ENCODE data around the gene NRG2. TPM values are rescaled to one million over a fixed set of nuclear protein-coding genes. Genes with fewer than 3 reads are reported as not detected.

The NRG2 gene
- total RNA-seq, 4 donors from 2014 or later = 5.3 to 8.8 (median 7.5) TPM

- intact Hi-C loops (cut with DNase I; ENCODE audit: low total_unique reads) = no loop called here
- TF ChIP-seq CTCF (IDR thresholded peaks at IDR 0.05) (no peak), POLR2A (IDR thresholded peaks at IDR 0.05) (no peak)
- 57 to 62% methylated on average over 4 of the region's 4 CpGs for WGBS, 2 donors
- no peak overlapping the region for H3K4me3 ChIP-seq (ENCODE audit: low read depth, poor library complexity, severe bottlenecking)
- DNase-seq (ENCODE audit: low spot score in 2 of 2) = peak in 1 of 2 donors; percentile 74
Observed at GRCh38 chr5:139912804-139913203, 130.3 kb downstream of the NRG2 start.

- peak in 1 of 2 donors; percentile 79 for DNase-seq (ENCODE audit: low spot score in 2 of 2)
- TF ChIP-seq CTCF (IDR thresholded peaks at IDR 0.05) = no peak
- no peak for TF ChIP-seq POLR2A (IDR thresholded peaks at IDR 0.05)
- intact Hi-C loops (cut with DNase I; ENCODE audit: low total_unique reads) = no loop called here
- H3K4me3 ChIP-seq (ENCODE audit: low read depth, poor library complexity, severe bottlenecking) = no peak overlapping the region
- WGBS, 2 donors = 37 to 45% methylated on average over 3 of the region's 3 CpGs
Observed at GRCh38 chr5:139912158-139912557, 130.9 kb downstream of the NRG2 start.

GRCh38 chr5:139911425-139912120 is 131.5 kb downstream of the NRG2 start:
- WGBS, 2 donors = 67 to 72% methylated on average over 4 of the region's 4 CpGs
- H3K4me3 ChIP-seq (ENCODE audit: low read depth, poor library complexity, severe bottlenecking) = no peak overlapping the region
- TF ChIP-seq POLR2A (IDR thresholded peaks at IDR 0.05) (no peak), CTCF (IDR thresholded peaks at IDR 0.05) (no peak)
- intact Hi-C loops (cut with DNase I; ENCODE audit: low total_unique reads) = no loop called here
- peak in 1 of 2 donors; percentile 80 for DNase-seq (ENCODE audit: low spot score in 2 of 2)

- H3K4me3 ChIP-seq (ENCODE audit: low read depth, poor library complexity, severe bottlenecking) = no peak overlapping the region
- DNase-seq (ENCODE audit: low spot score in 2 of 2) = peak in 1 of 2 donors; percentile 74
- no peak for TF ChIP-seq POLR2A (IDR thresholded peaks at IDR 0.05)
- TF ChIP-seq CTCF (IDR thresholded peaks at IDR 0.05) = no peak
- WGBS, 2 donors = 50 to 54% methylated on average over 5 of the region's 5 CpGs
- intact Hi-C loops (cut with DNase I; ENCODE audit: low total_unique reads) = no loop called here
Observed at GRCh38 chr5:139910901-139911300, 132.2 kb downstream of the NRG2 start.

GRCh38 chr5:139910036-139910435 is 133.1 kb downstream of the NRG2 start:
- intact Hi-C loops (cut with DNase I; ENCODE audit: low total_unique reads) = no loop called here
- no peak for TF ChIP-seq POLR2A (IDR thresholded peaks at IDR 0.05)
- no peak for TF ChIP-seq CTCF (IDR thresholded peaks at IDR 0.05)
- DNase-seq (ENCODE audit: low spot score in 2 of 2) = peak in 1 of 2 donors; percentile 28

GRCh38 chr5:139908749-139909148 is 134.3 kb downstream of the NRG2 start:
- peak in 1 of 2 donors; percentile 83 for DNase-seq (ENCODE audit: low spot score in 2 of 2)
- TF ChIP-seq CTCF (IDR thresholded peaks at IDR 0.05) (no peak), POLR2A (IDR thresholded peaks at IDR 0.05) (no peak)
- H3K4me3 ChIP-seq (ENCODE audit: low read depth, poor library complexity, severe bottlenecking) = no peak overlapping the region
- intact Hi-C loops (cut with DNase I; ENCODE audit: low total_unique reads) = no loop called here
- WGBS, 2 donors = 50 to 55% methylated on average over 2 of the region's 2 CpGs

More at GRCh38 chr5:139910036-139910435, 133.1 kb downstream of the NRG2 start:
- H3K4me3 ChIP-seq (ENCODE audit: low read depth, poor library complexity, severe bottlenecking) = no peak overlapping the region
- 72 to 76% methylated on average over 3 of the region's 3 CpGs for WGBS, 2 donors
